Ishikawa (cell line): Measurements from ENCODE around the gene KDM4F.
"Not testable (repeated sequence)": the region's sequence is repeated elsewhere in the genome, so short reads cannot be mapped to it uniquely, and the experiment has no call there.

Experiments used
- CEBPB ChIP-seq: IDR thresholded peaks from 2 replicates; pipeline ENCODE4 v1.6.1; 2012
- CREB1 ChIP-seq: IDR thresholded peaks from 2 replicates; pipeline ENCODE4 v1.6.1; 2012; ENCODE audit warnings: low read depth
- EGR1 ChIP-seq: IDR thresholded peaks from 2 replicates; pipeline ENCODE4 v1.6.1; 2012
- EP300 ChIP-seq: IDR thresholded peaks from 2 replicates; pipeline ENCODE4 v1.6.1; 2012; ENCODE audit warnings: borderline replicate concordance
- FOXM1 ChIP-seq: IDR thresholded peaks from 2 replicates; pipeline ENCODE4 v1.6.1; 2012; ENCODE audit warnings: low read depth, borderline replicate concordance
- NFIC ChIP-seq: IDR thresholded peaks from 2 replicates; pipeline ENCODE4 v1.6.1; 2012
- RAD21 ChIP-seq: IDR thresholded peaks from 2 replicates; pipeline ENCODE4 v1.6.1; 2012; ENCODE audit warnings: low read depth
- TAF1 ChIP-seq: IDR thresholded peaks from 2 replicates; pipeline ENCODE4 v1.6.1; 2012; ENCODE audit warnings: low read depth, mild to moderate bottlenecking
- TCF12 ChIP-seq: IDR thresholded peaks from 2 replicates; pipeline ENCODE4 v1.6.1; 2012; ENCODE audit warnings: low read depth
- TEAD4 ChIP-seq: IDR thresholded peaks from 2 replicates; pipeline ENCODE4 v1.6.1; 2012
- YY1 ChIP-seq: IDR thresholded peaks from 2 replicates; pipeline ENCODE4 v1.6.1; 2012; ENCODE audit warnings: low read depth
- ZBTB7A ChIP-seq: IDR thresholded peaks from 2 replicates; pipeline ENCODE4 v1.6.1; 2012; ENCODE audit warnings: low read depth
- TF ChIP-seq, protein P1 (sequence below): IDR thresholded peaks from 2 replicates; pipeline ENCODE4 v1.6.1; 2012
- TF ChIP-seq, protein P2 (sequence below): IDR thresholded peaks from 2 replicates; pipeline ENCODE4 v1.6.1; 2012; ENCODE audit warnings: low read depth, mild to moderate bottlenecking
- TF ChIP-seq, protein P3 (sequence below): IDR thresholded peaks from 2 replicates; pipeline ENCODE4 v1.6.1; 2012

The KDM4F gene

DNA sequence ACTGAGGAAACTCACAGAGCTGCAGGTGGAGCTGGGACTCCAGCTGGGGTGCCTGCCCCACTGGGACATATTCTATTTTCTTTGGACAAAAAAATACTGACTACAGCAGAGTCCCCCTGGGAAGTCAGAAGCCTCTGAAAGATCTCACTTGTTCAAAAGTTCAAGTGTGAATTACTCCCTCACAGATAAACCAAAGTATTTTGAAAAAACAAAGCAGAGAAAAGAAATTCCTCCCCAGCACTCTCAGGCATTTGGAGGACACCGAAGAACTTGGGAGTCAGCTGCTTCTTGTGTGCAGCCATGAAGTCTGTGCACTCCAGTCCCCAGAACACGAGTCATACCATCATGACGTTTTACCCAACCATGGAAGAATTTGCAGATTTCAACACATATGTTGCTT is at the start of gene KDM4F:
Gene KDM4F, plus strand, starts transcription at position 301 of the 400 bp plus-strand sequence.
- TF ChIP-seq ZBTB7A, TAF1: not testable (repeated sequence)
- TF ChIP-seq, protein P1, sequence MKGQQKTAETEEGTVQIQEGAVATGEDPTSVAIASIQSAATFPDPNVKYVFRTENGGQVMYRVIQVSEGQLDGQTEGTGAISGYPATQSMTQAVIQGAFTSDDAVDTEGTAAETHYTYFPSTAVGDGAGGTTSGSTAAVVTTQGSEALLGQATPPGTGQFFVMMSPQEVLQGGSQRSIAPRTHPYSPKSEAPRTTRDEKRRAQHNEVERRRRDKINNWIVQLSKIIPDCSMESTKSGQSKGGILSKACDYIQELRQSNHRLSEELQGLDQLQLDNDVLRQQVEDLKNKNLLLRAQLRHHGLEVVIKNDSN: not testable (repeated sequence)

DNA sequence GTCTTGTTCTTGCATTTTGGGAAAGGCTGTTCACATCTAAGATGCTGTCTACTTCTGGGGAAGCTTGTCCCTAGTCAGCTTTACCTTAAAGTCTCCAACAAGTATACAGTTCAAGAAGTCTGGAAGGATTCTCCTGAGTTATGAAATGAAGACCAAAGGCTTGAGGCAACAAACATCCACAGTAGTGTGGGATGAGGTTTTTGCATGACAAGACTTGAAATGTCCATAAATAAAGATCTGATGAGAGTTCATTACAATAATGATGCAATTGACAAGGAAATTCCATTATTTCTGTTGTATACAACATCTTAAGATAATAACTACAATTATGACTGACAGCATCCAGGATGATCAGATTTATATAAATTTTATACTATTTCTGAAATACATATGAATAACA is 45.5 kb upstream of the KDM4F start:
- TF ChIP-seq RAD21 (no peak), TCF12 (no peak), EP300 (no peak), EGR1 (no peak)
- TF ChIP-seq, protein P1: no peak
- TF ChIP-seq, protein P2, sequence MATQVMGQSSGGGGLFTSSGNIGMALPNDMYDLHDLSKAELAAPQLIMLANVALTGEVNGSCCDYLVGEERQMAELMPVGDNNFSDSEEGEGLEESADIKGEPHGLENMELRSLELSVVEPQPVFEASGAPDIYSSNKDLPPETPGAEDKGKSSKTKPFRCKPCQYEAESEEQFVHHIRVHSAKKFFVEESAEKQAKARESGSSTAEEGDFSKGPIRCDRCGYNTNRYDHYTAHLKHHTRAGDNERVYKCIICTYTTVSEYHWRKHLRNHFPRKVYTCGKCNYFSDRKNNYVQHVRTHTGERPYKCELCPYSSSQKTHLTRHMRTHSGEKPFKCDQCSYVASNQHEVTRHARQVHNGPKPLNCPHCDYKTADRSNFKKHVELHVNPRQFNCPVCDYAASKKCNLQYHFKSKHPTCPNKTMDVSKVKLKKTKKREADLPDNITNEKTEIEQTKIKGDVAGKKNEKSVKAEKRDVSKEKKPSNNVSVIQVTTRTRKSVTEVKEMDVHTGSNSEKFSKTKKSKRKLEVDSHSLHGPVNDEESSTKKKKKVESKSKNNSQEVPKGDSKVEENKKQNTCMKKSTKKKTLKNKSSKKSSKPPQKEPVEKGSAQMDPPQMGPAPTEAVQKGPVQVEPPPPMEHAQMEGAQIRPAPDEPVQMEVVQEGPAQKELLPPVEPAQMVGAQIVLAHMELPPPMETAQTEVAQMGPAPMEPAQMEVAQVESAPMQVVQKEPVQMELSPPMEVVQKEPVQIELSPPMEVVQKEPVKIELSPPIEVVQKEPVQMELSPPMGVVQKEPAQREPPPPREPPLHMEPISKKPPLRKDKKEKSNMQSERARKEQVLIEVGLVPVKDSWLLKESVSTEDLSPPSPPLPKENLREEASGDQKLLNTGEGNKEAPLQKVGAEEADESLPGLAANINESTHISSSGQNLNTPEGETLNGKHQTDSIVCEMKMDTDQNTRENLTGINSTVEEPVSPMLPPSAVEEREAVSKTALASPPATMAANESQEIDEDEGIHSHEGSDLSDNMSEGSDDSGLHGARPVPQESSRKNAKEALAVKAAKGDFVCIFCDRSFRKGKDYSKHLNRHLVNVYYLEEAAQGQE: no peak

DNA sequence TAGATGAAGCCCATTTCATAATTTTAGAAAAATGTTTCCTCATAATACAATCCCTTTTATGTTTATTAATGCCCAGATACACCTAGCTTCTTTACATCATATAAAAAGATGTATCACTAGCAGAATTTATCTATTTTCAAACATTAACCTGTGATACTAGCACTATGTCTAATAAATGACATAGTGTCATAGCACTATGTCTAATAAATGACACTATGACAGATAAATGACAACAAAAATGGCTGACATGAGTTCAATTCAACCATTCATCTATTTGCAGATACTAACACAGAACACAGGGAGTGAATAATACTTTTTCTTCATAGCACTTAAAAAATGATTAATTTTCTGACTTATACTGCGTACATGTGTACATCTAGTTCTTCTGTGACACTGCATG is 43.6 kb upstream of the KDM4F start:
- TF ChIP-seq TCF12 (no peak), CEBPB (no peak), CREB1 (no peak), NFIC (no peak), ZBTB7A (no peak), RAD21 (no peak), YY1 (no peak), EP300 (no peak), TEAD4 (no peak), TAF1 (no peak), FOXM1 (no peak), EGR1 (no peak)
- TF ChIP-seq, protein P3, sequence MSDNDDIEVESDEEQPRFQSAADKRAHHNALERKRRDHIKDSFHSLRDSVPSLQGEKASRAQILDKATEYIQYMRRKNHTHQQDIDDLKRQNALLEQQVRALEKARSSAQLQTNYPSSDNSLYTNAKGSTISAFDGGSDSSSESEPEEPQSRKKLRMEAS: no peak
- TF ChIP-seq, protein P2: no peak
- TF ChIP-seq, protein P1: no peak

DNA sequence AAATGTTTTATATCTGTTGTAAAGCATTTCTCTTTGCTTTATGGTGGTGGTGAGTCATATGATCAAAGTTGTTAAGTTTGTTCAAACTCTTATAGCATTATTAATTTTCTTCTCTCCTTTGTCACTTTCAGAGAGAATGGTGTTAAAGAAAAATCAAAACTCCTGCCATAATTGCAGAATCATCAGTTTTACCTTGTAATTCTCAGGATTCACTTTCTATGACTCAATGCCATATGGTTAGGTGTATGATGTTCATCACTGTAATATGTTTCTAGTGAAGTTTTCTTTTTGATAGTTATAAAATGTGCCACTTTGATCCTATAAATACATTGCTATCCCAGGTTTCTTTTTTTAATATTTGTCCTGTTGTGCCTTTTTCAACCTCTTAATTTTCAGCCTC is 37.8 kb upstream of the KDM4F start:
- TF ChIP-seq RAD21 (no peak), YY1 (no peak), TAF1 (no peak), EP300 (no peak)
- TF ChIP-seq, protein P1: no peak
- TF ChIP-seq, protein P2: no peak

DNA sequence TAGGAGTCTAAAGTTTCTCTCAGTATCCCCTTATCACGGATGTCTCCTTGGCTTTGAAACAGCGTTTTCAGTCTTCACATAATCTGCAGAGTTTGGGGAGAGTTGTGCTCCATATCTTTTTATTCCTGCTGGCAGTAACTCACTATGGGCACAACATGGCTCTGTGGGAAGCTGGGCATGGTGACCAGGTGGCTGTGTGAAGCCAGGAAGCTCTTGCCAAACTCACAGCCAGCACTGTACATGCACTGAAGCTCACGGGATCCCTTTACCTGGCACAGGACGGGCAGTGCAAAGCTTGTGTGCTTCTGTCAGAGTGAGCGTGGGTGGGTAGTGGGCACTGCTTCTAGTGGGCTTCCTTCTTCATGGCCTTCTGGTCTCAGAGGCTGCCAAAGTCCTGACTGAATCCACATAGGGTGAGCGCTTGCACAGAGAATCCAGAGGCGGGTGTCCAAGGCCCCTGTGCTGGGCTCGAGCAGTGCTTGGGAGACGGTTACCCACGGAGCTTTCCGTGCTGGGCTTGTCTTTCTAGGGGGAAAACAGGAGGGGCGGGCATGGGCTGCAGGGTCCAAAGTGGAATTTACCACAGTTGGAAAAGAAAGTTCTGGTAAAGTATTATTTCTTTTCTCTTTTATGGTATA is 34.9 kb upstream of the KDM4F start:
- TF ChIP-seq, protein P2: no peak
- TF ChIP-seq TCF12 (no peak), EGR1 (no peak), YY1 (no peak), CREB1 (no peak), ZBTB7A (no peak)
- TF ChIP-seq, protein P3: no peak
- TF ChIP-seq, protein P1: no peak
